HepG2 (cell line): ENCODE data around the gene AMZ2. TPM values are rescaled to one million over a fixed set of nuclear protein-coding genes. Genes with fewer than 3 reads are reported as not detected.

Experiments used
- FOXJ3 ChIP-seq: sonication (generic); formaldehyde crosslinking; IDR thresholded peaks from 2 replicates; pipeline ENCODE4 v1.4.0; 2020; ENCODE audit warnings: missing genetic modification reagents, mild to moderate bottlenecking, borderline replicate concordance
- KIAA2018 ChIP-seq: sonication (generic); formaldehyde crosslinking; IDR thresholded peaks from 2 replicates; pipeline ENCODE4 v1.5.0; 2020; ENCODE audit warnings: mild to moderate bottlenecking, missing genetic modification reagents, borderline replicate concordance
- NFIC ChIP-seq: IDR thresholded peaks from 2 replicates; pipeline ENCODE4 v1.6.1; 2012; ENCODE audit warnings: mild to moderate bottlenecking, low read length, inconsistent platforms
- USF2 ChIP-seq, 2 experiments: sonication (generic) in 1 of 2; formaldehyde crosslinking in 1 of 2; IDR thresholded peaks; 2 replicates each; pipeline versions ENCODE4 v1.5.1 to v1.6.1; 2011 to 2020; ENCODE audit warnings: borderline replicate concordance in 1 of 2, low read depth in 1 of 2, low read length in 1 of 2, mild to moderate bottlenecking in 1 of 2, missing genetic modification reagents in 1 of 2, moderate library complexity in 1 of 2
- ZBTB49 ChIP-seq: sonication (generic); formaldehyde crosslinking; IDR thresholded peaks from 2 replicates; pipeline ENCODE4 v1.4.0; 2020; ENCODE audit warnings: missing genetic modification reagents, borderline replicate concordance
- polyA plus RNA-seq, 8 experiments: library from polyadenylated mRNA; depleted of rRNA in 3 of 8; stranded (reverse) in 7 of 8; unstranded in 1 of 8; fragments of >200 nt; fragmentation: Illumina TruSeq in 4 of 8; extraction: Trizol in 4 of 8; gene quantifications; 2 replicates each; pipeline versions ENCODE4 v1.2.1 to v1.2.3, GENCODE V29; 2011 to 2016; ENCODE audit warnings: low read depth in 4 of 8, missing spikeins in 1 of 8, mixed read lengths in 1 of 8; ENCODE audit not compliant: insufficient read depth in 1 of 8
- total RNA-seq, 5 experiments: library from RNA; depleted of rRNA; stranded (reverse); fragments of >200 nt; fragmentation: Illumina TruSeq; extraction: Trizol; gene quantifications; 2 replicates each; pipeline ENCODE4 v1.2.3, GENCODE V29; 2016; ENCODE audit warnings: low read depth in 1 of 5
- TF ChIP-seq, protein P1 (sequence below): sonication (generic); formaldehyde crosslinking; IDR thresholded peaks from 2 replicates; pipeline ENCODE4 v1.5.0; 2020; ENCODE audit warnings: mild to moderate bottlenecking, missing genetic modification reagents, borderline replicate concordance
- TF ChIP-seq, protein P2 (sequence below): IDR thresholded peaks from 2 replicates; pipeline ENCODE4 v1.6.1; 2016; ENCODE audit warnings: mild to moderate bottlenecking, missing biosample characterization, missing genetic modification reagents

Gene AMZ2
- total and polyA plus RNA-seq, 2 of the 13 experiments (the other 11 are each of a cell fraction or from before 2014, with no cell fraction given), result 86.9 to 90.2 TPM

DNA sequence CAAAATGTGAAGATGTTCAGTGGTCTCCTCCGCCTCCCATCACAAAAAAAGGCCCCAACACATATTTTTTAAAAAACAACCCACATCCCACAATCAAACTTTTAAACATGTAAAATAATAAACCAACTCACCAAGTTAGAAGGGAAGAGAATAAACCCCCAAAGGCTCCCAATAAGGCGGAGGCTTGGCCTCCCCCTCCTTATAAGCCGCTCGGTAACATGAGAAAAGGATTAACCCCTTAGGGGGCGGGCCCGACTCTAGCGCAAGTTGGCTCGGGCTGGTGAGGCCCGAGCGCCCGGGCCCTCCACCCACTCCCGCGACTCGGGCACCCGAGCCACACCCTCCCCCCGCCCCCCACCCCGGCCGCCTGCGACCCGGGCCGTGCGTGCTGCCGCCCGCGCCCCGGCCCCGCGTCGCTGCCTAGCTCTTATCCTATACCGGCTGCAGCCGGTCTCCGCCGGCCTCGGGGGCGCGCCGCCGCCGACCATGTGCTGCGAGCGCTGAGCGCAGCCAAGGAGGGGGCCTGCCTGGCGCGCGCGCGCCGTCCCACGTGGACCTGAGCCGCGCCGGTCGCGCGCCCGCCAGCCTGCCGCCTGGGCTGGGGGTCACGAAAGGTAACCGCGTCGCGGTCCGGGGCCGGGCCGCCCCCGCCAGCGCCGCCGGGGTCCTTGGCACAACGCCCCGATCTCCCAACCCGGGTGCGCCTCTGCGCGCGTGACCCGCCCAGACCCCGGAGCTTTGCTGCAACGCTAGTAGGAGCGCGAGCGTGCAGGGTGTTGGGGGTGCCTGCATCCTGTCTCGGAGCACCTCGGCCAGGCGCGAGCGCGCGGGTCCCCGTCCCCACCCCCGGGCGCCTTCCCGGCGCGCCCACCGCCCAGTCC, 43.4 kb downstream of the AMZ2 start, which contains the start of the genes ARSG and SLC16A6 (continued):
- TF ChIP-seq USF2 (IDR thresholded peaks at IDR 0.05; ENCODE audit: low read depth, low read length) (0 out of 2 replicates have a peak, but pooled peaks have one; percentile 17), USF2 (CRISPR knock-in tag; IDR thresholded peaks at IDR 0.05; ENCODE audit: borderline replicate concordance) (no peak), NFIC (no peak), FOXJ3 (CRISPR knock-in tag) (no peak), KIAA2018 (CRISPR knock-in tag) (no peak), ZBTB49 (CRISPR knock-in tag) (no peak)
- TF ChIP-seq, protein P1, sequence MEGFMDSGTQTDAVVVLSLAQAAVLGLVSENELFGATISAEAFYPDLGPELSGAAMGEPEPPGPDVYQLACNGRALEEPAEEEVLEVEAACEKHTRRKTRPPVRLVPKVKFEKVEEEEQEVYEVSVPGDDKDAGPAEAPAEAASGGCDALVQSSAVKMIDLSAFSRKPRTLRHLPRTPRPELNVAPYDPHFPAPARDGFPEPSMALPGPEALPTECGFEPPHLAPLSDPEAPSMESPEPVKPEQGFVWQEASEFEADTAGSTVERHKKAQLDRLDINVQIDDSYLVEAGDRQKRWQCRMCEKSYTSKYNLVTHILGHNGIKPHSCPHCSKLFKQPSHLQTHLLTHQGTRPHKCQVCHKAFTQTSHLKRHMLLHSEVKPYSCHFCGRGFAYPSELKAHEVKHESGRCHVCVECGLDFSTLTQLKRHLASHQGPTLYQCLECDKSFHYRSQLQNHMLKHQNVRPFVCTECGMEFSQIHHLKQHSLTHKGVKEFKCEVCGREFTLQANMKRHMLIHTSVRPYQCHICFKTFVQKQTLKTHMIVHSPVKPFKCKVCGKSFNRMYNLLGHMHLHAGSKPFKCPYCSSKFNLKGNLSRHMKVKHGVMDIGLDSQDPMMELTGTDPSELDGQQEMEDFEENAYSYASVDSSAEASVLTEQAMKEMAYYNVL (CRISPR knock-in tag), result no peak
- TF ChIP-seq, protein P2, sequence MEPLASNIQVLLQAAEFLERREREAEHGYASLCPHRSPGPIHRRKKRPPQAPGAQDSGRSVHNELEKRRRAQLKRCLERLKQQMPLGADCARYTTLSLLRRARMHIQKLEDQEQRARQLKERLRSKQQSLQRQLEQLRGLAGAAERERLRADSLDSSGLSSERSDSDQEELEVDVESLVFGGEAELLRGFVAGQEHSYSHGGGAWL (CRISPR knock-in tag), result no peak
